ENCODE results near the gene CES3.
"Not testable (repeated sequence)": the region's sequence is repeated elsewhere in the genome, so short reads cannot be mapped to it uniquely, and the experiment has no call there.

The CES3 gene

DNA sequence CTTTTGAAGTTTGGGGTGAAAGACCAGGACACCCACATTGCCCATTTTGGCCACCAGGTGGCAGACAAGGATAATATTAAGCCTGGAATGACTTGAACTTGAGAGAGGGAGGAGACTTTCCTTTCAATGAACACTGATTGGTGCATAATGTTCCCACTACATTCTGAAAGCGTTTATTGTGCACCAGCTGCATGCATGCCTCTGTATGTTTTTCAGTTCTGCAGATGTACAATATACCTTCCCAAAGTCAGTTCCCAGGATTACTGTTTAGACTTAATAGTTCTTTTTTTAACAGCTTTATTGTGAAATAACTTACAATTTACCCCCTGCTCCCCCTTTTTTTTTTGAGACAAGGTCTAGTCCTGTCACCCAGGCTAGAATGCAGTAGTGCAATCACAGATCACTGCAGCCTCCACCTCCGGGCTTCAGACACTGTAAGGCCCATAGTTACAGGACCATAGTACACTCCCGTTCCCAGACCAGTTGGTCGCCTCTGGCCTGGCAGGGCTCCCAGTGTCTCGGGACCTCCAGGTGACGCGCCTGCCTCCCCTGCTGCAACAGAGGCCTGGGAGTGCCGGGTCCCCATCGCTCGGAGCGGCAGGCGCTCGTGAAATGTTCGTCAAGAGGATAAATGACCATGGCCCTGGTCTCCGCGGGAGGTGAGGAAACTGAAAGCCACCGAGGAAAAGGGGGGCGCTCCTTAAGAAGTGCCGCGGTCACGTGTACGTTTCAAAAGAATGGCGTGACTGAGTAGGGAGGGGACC, 13.6 kb upstream of the CES3 start:
- peak; percentile 51 to 81 (median 70) for DNase-seq

DNA sequence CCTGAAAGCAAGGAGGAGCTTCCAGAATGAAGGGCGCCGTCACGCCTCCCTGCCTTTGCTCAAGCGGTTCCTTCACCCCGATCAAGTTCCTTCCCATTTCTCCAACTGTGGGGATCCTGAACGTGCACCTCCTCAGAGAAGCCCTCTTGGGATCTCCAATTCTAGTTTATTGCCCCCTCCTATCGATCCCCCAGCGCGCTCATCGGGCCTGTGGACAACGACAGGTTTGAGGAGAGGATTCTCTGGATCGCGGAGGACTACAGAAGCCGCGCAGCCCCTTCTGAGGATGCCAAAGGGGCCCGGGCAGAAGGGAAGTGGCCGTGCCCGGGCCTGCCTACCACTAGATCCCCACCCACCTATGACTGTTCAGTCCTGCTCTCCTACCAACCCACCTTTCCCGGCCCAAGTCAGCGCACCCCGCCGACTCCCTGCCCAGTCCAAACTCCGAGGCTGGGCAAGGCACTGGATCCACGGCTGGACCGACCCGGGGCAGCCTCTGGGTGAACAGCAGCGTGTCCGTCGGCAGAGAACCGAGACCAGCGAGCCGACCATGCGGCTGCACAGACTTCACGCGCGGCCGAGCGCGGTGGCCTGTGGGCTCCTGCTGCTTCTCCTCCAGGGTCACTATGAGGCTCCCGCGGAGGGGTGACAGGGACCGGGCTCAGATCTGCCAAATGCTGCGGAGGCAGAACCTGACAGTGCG, 12.8 kb upstream of the CES3 start:
- DNase-seq = no peak

DNA sequence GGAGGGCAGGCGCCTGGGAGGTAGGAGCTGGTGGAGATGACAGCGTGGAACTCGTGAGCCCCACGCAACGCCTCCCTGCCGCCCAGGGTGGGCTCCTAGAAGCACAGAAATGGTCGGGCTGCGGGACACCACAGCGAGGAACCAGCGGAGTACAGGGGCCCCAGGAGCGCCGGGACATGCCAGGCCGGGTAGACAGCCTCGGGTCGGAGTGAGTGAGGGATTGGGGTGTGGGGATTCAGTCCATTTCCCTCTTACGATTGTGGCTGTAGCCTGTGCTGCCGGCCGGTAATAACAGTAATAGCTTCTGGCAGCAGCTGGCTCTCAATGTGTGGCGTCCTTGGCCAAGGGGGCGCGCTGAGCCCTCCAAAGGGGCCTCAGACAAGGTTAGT, 12.2 kb upstream of the CES3 start:
- no peak for DNase-seq

DNA sequence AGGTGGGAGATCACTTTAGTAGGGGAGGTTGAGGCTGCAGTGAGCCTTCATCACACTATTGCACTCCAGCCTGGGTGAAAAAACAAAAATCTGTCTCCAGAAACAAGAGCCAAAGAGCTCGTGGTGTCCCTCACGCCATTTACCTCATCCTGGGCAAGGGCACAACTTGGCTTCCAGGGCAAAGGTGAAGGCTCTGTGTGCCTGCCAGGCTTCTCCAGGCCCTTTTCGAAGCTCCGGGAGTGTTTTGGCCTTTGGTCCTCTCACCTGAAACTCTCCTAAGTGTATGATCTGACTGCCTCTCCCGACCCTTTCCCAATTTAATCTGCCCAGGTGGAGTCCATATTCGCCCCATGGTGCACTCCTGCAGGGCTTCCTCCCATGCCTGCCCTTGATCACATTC, 11.6 kb upstream of the CES3 start:
- no peak for DNase-seq

DNA sequence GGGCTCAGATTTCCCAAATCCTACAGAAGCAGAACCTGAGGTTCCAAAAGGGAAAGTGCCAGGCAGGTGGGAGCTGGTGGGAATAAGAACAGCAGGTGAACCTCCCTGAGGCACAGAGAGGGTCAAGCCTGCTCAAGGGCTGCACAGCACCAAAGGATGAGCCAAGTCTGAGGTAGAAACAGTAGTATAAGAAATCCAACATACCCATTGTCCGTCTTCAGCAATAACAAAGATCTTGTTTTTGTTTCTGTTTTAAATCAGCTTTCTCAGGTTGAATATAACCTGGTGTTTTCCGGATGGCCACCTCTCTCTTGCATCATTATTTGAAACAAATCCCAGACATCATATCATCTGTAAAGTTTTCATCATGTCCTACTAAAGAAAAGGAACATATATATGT, 10.6 kb upstream of the CES3 start:
- DNase-seq = no peak

DNA sequence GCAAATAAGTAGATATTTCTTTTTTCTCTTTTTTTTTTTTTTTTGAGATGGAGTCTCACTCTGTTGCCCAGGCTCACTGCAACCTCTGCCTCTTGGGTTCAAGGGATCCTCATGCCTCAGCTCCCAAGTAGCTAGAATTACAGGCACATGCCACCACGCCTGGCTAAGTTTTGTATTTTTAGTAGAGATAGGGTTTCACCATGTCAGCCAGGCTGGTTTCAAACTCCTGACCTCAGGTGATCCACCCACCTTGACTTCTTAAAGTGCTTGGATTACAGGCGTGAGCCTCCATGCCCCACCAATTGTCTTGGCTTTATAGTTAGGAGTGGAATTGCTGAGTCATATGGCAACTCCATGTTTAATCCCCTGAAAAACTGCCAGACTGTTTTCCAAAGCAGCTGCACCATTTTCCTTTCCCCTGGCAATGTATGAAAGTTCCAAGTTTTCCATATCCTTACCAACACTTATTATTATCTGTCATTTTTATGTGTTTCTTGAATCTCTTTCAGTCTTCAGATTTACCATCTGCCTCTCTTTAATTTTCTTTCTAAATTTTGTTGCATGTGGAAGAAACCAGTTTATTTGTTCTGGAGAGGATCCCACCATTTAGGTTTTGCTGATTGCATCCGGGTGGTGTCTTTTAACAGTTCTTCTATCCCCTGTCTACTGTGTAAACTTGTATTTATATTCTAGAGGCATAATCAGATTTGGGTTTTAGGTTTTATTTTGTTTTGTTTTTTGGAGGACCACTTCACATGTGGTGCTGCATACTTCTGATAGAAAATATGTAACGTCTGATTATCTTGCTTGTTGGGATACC, 9.9 kb upstream of the CES3 start:
- DNase-seq = no peak

DNA sequence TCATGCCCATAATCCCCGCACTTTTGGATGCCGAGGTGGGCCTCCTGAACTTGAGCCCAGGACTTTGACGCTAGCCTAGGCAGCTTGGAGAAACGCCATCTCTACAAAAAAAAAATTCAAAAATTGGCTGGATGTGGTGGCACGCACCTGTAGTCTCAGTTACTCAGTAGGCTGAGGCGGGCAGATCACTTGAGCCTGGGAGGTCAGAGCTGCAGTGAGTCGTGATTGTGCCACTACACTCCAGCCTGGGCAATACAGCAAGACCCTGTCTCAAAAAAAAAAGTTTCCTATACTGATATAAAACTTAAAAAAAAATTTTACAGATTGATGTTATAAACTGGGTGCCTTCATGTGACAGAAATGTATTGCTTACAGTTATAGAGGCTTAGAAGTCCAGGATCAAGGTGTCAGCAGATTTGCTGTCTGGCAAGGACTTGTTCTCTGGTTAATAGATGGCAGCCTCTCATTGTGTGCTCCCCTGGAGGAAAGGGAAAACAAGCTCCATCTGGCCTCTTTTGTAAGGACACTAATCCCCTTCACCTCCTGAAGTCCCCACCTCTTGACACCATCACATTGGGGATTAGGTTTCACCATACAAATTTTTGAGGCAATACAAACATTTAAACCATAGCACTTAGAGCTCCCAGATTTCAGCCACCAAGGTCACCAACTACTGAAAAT, 8.5 kb upstream of the CES3 start:
- DNase-seq = no peak

DNA sequence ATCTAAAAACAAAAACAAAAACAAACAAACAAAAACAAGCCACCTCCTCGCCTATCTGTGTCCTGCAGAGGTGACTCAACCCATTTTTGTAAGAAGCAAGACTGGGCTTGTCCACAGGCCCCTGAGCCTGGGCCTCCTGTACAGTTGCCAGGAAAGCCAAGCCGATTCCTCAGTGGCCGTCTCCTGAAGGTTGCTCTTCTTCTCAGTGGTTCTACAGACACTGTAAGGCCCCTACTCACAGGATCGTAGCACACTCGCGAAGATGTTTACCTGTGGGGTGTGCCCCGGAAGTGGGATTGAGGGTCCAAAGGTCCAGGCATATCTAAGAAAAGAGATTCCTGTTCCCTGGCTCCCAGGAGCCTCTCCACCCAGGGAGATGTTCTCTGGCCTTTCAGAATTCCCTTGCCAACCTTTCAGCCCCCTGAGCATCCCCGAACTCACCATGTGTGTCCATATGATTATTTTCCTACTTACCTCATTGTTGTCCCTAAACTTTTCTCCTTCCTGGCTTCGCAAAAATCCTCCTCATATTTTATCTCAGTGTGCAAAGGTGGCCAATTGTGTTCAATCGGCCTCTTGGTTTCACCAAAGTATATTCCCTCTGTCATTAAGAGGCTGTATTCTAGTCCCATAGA, 7.5 kb upstream of the CES3 start:
- no peak for DNase-seq

DNA sequence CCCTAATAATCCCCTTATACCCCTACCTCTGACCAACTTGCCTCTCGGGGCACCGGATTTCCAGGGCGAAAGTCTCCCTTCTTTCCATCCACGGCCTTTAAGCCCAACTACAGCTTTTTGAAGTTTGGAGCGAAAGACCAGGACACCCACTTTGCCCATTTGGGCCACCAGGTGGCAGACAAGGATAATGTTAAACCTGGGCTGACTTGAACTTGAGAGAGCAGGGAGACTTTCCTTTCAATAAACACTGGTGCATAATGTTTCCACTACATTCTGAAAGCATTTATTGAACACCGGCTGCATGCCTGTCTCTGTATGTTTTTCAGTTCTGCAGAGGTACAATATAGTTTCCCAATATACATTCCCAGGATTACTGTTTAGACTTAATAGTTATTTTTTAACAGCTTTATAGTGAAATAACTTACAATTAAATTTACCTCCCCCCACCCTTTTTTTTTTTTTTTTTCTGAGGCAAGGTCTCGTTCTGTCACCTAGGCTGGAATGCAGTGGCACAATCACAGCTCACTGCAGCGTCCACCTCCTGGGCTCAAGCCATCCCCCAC, 6.9 kb upstream of the CES3 start:
- DNase-seq = peak in 4 of 5 experiments; percentile 45 to 75 (median 60)

DNA sequence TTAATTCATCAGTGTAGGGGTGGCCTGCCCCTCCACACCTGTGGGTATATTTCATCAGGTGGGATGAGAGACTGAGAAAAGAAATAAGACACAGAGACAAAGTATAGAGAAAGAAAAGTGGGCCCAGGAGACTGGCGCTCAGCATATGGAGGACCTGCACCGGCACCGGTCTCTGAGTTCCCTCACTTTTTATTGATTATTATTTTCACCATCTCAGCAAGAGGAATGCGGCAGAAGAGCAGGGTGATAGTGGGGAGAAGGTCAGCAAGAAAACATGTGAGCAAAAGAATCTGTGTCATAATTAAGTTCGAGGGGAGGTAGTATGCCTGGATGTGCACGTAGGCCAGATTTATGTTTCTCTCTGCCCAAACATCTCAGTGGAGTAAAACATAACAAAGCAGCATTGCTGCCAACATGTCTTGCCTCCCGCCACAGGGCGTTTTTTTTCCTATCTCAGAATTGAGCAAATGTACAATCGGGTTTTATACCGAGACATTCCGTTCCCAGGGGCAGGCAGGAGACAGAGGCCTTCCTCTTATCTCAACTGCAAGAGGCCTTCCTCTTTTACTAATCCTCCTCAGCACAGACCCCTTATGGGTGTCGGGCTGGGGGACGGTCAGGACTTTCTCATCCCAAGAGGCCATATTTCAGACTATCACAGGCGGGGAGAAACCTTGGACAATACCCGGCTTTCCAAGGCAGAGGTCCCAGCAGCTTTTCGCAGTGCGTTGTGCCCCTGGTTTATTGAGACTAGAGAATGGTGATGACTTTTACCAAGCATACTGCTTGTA, 5.5 kb upstream of the CES3 start:
- not testable (repeated sequence) for DNase-seq

DNA sequence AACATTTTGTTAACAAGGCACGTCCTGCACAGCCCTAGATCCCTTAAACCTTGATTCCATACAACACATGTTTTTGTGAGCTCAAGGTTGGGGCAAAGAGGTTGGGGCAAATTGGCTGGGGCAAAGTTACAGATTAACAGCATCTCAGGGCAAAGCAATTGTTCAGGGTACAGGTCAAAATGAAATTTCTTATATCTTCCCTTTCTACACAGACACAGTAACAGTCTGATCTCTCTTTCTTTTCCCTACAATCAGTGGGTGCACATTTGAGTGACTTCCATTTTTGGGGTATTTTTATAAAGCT, 5.0 kb upstream of the CES3 start:
- not testable (repeated sequence) for DNase-seq

DNA sequence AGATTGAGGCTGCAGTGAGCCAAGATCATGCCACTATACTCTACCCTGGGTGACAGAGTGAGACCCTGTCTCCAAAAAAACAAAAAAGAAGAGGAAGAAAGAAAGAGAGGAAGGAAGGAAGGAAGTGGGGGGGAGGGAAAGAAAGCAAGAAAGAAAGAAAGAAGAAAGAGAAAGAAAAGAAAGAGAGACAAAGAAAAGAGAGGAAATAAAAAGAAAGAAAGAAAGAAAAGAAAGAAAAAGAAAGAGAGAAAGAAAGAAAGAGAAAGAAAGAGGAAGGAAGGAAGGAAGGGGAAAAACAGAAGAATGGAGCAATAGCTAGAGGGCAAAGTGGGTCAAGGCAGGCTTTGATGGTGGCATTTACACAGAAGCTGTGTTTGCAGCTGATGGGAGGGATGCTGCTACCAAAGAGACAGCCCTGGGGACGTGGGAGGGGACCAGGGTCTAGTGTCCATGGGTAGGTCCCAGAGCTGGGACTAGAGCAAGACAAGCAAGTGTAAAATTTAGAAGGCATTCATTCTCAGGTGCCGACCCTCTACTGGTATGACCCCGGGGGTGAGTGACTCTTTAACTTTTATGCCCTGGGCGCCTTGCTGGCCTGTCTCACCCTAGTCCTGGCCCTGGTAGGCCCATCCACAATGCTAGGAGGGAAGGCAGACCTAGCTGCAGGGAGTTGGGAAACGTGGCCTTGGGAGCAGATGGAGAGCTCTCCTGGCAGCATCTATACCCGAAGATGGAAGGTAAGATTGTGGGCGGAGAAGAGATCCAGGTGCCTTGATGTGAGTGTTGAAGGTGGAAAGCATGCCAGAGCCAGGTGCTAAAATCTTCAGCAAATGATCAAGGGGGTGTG, 2.0 kb upstream of the CES3 start:
- no peak for DNase-seq

DNA sequence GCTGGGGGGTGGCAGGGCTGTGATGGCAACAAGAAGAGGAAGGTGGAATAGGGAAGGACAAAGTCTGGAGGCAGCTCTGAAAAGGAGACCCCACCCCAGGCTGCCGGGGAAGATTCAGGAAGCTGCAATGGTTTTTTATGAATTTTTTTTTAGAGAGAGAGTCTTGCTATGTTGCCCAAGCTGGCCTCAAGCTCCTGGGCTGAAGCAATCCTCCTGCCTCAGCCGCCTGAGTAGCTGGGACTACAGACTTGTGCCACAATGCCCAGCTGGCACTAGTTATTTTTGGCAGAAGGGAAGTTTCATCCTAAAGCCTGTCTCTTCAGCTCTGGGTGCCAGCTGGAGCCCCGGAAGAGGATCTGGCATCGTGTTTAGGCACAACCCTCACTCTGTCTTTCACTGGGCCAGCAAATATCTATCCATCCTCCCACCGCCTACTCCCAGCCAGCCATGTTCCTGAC, 1.3 kb upstream of the CES3 start:
- no peak for DNase-seq

DNA sequence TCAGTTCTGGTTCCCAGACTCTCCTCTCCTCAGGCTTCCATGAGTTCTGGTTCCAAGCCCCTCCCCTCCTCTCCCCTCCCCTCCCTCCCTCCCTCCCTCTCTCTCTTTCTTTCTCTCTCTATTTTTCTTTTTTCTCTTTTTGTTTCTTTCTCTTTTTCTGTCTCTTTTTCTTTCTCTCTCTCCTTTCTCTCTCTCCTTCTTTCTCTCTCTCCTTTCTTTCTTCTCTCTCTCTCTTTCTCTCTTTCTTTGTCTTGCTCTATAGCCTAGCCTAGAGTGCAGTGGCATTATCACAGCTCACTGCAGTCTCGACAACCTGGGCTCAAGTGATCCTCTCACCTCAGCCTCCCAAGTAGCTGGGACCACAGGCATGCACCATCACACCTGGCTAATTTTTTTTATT, 796 bp upstream of the CES3 start:
- no peak for DNase-seq

DNA sequence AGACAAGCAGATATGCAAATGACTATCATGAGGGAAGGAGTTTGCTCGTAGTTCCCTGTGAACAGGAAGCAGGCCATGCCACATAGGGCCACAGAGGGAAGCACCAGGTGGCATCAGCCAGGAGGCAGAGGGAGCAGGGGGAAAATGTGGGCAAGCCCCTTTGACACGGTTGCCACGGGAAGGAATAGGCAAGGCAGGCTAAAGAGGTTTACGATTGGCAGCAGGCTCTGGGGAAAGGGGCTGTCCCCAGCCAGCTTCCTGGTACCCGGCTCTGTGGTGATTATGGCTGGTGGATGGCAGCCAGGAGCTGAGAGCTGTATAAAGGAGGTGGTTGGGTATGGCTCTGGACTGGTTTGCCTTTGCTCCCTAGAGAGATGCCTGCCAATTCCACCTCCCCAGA, 848 bp downstream of the CES3 start:
- peak in 1 of 5 experiments; percentile 22 for DNase-seq

DNA sequence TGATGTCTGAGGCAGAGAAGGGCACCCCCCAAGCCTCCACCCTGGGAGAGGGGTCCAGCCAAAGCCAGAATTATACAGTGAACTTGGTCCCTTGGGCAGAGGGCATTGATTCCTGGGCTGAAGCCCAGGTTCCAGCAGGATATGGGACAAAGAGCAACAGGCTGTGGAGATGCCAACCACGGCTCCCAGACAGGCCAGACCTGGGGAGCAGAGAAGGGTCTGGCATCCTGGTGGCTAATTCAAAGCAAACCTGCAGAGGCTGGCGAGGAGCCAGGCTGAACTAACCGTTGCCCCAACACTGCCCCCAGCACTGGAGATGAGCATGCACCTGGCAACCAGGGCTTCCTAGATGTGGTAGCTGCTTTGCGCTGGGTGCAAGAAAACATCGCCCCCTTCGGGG, 3.0 kb downstream of the CES3 start:
- DNase-seq = no peak

DNA sequence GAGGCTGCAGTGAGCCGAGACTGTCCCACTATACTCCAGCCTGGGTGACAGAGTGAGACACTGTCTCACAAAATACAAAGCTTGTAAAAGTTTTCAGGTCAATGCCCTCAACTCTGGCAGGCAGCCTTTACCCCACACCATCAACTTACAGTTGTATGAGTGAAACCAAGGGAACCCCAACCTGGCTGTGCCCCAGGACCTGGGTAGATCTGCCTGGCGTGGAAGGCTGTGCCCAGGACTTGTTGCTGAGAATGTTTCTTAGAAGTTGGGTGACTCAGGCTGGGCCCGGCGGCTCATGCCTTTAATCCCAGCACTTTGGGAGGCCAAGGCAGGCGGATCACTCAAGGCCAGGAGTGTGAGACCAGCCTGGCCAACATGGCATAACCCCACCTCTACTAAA, 7.8 kb downstream of the CES3 start:
- DNase-seq = no peak

DNA sequence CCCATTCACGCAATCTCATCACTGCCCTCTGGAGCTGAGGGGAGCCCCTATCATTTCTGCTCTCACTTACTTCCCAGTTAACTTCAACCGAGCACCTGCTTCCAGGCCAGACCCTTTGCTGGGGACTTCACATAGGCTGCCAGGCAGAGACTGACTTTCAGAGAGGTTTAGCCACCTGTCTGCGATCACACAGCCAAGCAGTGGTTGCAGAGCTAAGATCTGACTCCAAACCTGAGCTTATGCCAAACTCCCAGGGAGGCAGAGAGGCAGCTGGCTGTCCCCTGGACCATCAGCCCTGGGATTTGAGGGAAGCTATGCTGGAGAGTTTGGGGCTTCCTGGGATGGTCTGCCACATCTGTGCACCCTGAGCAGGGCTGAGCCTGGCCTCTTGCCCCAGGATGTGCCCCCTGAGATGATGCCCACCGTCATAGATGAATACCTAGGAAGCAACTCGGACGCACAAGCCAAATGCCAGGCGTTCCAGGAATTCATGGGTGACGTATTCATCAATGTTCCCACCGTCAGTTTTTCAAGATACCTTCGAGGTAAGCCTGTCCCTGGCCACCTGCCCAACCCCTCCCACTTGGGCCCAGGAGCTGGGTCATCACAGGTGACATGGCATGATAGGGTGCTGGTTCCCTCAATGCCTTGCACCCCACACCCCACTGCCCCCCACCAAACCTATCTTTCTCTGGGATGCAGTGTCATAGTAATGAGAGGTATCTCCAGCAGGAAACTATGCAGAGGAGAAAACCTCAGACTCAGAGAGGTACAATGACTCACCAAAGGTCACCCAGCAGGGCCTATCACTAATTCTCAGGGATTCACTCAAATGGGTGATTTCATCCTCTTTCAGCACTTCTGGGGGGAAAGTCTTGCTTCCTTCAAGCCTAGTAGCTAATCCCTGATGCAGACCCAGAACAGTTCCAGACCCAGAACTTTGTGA, 10.0 kb downstream of the CES3 start:
- no peak for DNase-seq

DNA sequence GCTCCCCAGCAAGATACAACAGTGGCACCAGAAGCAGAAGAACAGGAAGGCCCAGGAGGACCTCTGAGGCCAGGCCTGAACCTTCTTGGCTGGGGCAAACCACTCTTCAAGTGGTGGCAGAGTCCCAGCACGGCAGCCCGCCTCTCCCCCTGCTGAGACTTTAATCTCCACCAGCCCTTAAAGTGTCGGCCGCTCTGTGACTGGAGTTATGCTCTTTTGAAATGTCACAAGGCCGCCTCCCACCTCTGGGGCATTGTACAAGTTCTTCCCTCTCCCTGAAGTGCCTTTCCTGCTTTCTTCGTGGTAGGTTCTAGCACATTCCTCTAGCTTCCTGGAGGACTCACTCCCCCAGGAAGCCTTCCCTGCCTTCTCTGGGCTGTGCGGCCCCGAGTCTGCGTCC, 11.9 kb downstream of the CES3 start:
- DNase-seq = no peak
